ENCODE data around the gene TMEM131L.
A peak's percentile ranks its signal among the peaks of the same experiment; 100 is the strongest.

Gene TMEM131L

GRCh38 chr4:153523164-153523796, 57.1 kb downstream of the TMEM131L start:
- DNase-seq (ENCODE audit: low read depth in 2 of 2) = no peak

- no peak for DNase-seq (ENCODE audit: low read depth in 2 of 2)
Measured at GRCh38 chr4:153523941-153524386, 57.8 kb downstream of the TMEM131L start.

- DNase-seq (ENCODE audit: low read depth in 2 of 2) = no peak
Measured at GRCh38 chr4:153524682-153525081, 58.5 kb downstream of the TMEM131L start.

- DNase-seq (ENCODE audit: low read depth in 2 of 2) = no peak
Measured at GRCh38 chr4:153527690-153528089, 61.5 kb downstream of the TMEM131L start.

GRCh38 chr4:153528705-153529485, 62.7 kb downstream of the TMEM131L start:
- no peak for DNase-seq (ENCODE audit: low read depth in 2 of 2)

GRCh38 chr4:153529646-153530045, 63.5 kb downstream of the TMEM131L start:
- DNase-seq (ENCODE audit: low read depth in 2 of 2) = no peak

GRCh38 chr4:153530284-153530999, 64.3 kb downstream of the TMEM131L start:
- DNase-seq (ENCODE audit: low read depth in 2 of 2) = peak in 1 of 2 experiments; percentile 33

GRCh38 chr4:153531000-153531358, 64.8 kb downstream of the TMEM131L start:
- DNase-seq (ENCODE audit: low read depth in 2 of 2) = no peak

GRCh38 chr4:153531976-153532626, 65.9 kb downstream of the TMEM131L start:
- DNase-seq (ENCODE audit: low read depth in 2 of 2) = no peak

GRCh38 chr4:153532636-153533035, 66.5 kb downstream of the TMEM131L start:
- DNase-seq (ENCODE audit: low read depth in 2 of 2) = no peak

- no peak for DNase-seq (ENCODE audit: low read depth in 2 of 2)
Measured at GRCh38 chr4:153533387-153533786, 67.2 kb downstream of the TMEM131L start.

- DNase-seq (ENCODE audit: low read depth in 2 of 2) = no peak
Measured at GRCh38 chr4:153534792-153535629, 68.9 kb downstream of the TMEM131L start.

GRCh38 chr4:153535772-153536513, 69.8 kb downstream of the TMEM131L start:
- DNase-seq (ENCODE audit: low read depth in 2 of 2) = no peak

GRCh38 chr4:153537493-153537960, 71.4 kb downstream of the TMEM131L start:
- DNase-seq (ENCODE audit: low read depth in 2 of 2) = no peak

- DNase-seq (ENCODE audit: low read depth in 2 of 2) = no peak
Measured at GRCh38 chr4:153538487-153539357, 72.6 kb downstream of the TMEM131L start.

- DNase-seq (ENCODE audit: low read depth in 2 of 2) = no peak
Measured at GRCh38 chr4:153539422-153539821, 73.3 kb downstream of the TMEM131L start.

GRCh38 chr4:153541456-153542096, 75.4 kb downstream of the TMEM131L start:
- no peak for DNase-seq (ENCODE audit: low read depth in 2 of 2)

- no peak for DNase-seq (ENCODE audit: low read depth in 2 of 2)
Measured at GRCh38 chr4:153542131-153542530, 76.0 kb downstream of the TMEM131L start.

GRCh38 chr4:153542834-153543233, 76.7 kb downstream of the TMEM131L start:
- DNase-seq (ENCODE audit: low read depth in 2 of 2) = no peak
